Fibroblast of skin of left biceps (primary cell): ENCODE results near the gene APBA2.

Source experiments
- DNase-seq, 2 experiments: peaks; one replicate each; pipeline ENCODE4 v3.0.0-alpha.2; 2013; ENCODE audit warnings: low read depth in 2 of 2

APBA2 gene

DNA sequence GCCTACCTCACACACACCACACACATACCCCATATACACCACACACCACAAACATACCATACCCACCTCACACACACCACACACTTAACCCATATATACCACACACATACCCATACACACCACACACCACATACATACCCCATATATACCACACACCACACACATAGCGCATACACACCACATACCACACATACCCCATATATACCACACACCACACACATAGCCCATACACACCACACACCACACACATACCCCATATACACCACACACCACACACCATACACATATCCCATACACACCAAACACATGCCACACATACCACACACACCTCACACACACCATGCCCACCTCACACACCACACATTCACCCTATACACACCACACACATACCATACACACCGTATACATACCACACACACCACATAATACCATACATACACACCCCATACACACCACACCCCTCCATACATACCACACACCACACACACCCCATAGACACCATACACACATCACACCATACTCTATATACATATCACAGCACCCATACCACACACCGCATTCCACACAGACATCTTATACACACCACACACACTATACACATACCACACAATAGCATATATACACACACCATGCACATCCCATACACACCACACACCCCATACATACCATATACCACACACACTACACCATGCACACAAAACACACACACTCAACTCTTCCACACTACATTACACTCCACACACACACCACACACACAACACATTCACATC lies 29.5 kb downstream of the APBA2 start:
- no peak for DNase-seq

DNA sequence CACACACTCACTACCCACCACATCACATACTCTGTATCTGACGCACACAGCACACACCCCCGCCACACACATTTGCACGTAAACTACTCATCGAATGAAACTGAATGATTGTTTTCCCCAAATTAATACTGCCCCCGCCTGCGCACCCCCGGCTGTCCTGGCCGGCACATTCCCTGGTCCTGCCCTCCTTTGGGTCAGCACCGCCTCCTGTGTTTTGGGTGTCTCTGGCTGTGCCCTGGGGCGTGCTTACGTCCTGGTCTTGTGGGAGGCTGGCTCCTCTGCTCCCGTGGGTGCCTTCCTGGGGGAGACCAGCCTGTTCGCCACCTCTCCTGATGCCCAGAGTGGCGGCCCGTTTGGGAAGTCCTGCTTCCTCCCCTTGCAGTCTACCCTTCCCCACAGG lies 30.2 kb downstream of the APBA2 start:
- DNase-seq: no peak

- DNase-seq: no peak
These were observed 32.0 kb downstream of the APBA2 start for GRCh38 chr15:28917791-28918140.

- DNase-seq: no peak
These were observed 32.6 kb downstream of the APBA2 start for GRCh38 chr15:28918141-28918983.

DNA sequence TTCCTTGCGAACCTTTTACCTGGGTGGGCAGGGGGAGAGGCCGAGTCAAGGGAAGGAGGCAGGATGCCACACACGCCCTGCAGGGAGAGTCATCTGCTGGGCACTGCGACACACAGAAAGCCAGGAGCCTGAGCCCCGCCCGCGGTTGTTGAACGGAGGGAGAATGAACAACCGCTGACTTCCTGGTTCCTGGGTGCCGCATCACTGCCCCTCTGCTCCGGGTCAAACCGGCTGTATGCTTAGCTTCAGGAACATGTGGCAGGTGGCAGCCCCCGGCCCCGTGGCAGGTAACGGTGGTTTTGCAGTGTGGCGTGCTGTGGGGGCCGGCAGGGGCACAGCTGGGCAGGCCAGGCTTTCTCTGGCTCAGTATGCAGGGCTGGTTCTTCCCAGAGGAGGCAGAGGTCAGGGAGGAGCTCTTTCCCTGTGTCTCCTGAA lies 33.4 kb downstream of the APBA2 start:
- DNase-seq: no peak

- no peak for DNase-seq
These were observed 34.2 kb downstream of the APBA2 start for GRCh38 chr15:28919679-28920655.

DNA sequence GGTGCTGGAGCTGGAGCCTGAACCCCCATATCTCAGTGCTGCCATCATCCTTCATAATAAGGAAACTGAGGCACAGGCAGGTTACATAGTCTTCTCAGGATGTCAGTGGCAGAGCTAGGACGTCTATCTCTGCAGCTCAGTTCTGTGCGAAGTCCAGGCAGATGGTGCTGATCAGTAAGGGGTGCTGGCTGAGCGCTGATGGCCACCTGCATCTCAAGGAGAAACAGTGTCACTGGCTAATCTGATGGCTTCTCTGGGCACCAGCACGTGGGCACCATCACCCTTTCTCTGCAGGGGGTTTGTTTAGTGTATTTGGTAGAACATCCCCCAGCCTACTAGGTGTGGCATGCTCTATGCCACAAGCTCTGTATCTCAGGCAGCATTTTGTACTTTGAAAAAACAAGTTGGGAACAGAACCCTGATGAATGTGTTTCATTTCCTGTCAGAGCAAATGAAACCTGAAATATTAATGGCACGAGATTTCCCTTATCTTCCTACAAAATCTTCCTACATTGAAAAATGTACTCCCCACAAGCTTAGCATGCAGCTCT lies 35.1 kb downstream of the APBA2 start:
- DNase-seq: no peak

GRCh38 chr15:28921336-28921735 lies 35.6 kb downstream of the APBA2 start:
- DNase-seq: no peak

DNA sequence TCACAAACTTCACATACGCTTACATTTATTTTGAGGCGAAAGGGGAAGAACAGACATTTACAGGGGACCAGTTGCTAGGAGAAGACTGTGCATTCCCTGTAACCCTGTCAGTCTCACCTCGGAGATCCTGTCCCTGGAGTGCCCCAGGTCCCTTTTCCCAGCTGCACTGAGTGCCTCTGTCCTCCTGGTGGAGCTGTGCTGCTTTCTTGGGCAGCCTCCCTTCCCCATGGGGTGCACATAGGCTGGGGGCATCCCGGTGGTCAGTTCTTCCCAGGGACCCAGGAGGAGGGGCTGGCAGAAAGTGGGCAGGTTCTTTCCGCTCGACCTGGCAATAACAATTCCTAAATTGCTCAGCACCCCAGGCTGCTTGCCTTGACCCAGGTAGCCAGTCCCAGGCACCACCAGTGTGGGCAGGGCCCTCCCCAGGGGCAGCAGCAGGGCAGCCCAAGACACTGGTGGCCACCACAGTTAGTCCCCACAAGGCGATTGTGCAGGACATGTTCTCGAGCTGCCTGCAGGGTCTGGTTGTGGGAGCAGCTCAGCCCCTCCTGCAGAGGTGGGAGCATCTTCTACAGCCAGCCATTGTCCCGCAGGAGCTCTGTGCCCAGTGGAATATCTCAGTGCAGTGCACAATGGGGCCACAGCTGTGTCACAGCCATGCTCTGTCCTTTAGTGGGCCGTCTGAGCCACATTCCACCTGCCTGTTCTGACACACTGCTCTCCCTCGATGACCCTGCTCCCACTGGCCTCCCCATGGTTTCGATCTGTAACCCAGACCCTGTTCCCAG lies 36.3 kb downstream of the APBA2 start:
- no peak for DNase-seq

DNA sequence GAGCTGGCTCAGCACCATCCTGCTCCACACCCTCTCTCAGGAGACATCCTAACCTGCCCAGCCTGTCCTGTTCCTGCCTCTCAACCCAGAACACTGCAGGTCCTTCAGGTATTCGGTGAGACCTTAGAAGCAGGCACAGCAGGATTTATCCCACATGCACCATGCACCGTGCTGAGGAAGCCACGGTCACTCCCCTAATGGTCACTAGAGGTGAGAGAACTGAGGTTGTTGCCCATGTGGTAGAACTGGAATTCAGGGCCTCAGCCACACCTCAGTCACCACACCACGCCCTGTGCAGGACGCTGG lies 36.9 kb downstream of the APBA2 start:
- DNase-seq: no peak

DNA sequence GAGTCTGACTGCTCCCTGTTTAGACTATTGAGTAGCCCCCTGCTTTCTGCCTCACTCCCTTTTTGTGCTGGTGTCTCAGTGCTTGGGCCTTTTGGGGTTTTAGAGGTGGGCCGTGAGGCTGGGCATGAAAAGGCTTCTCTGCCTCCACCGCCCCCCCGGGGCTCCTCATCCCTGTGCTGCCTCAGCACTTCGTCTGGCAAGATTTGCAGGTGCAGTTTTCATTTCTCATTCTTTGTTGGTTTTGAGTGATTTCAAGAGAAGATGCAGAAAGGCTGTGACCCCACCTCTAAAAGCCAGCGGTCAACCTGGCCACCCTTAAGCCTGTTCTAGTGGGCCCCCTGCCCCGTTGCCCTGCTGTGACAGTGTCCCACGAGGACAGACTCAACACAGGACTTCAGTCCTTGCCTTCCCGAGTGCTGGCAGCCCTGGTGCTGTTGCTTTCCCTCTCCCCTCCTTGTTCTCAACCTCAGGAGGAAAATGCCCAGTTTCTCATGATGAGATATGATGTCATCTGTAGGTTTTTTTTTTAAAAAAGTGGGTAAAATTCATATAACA lies 38.0 kb downstream of the APBA2 start:
- no peak for DNase-seq

- no peak for DNase-seq
These were observed 41.3 kb downstream of the APBA2 start for GRCh38 chr15:28927043-28927442.

- DNase-seq: no peak
These were observed 43.4 kb downstream of the APBA2 start for GRCh38 chr15:28929200-28929599.

DNA sequence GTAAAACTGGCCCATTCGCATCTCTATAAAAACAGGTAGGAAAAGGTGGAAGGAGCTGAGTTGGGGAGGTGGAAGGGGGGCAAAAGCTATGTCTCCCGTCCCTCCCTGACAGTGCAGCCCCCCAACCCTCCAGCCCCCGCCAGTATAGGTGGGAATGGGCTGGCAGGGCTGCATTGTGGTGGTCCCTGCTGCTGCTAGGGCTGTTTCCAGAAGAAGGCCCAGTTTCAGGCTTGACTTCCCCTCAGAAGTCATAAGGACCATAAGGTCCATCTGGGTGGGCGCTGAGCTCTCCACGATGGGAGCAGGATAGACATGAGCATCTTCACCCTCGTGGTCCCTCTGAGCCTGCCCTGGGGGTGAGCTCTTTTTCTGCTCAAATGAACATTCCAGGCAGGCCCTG lies 44.2 kb downstream of the APBA2 start:
- DNase-seq: no peak

DNA sequence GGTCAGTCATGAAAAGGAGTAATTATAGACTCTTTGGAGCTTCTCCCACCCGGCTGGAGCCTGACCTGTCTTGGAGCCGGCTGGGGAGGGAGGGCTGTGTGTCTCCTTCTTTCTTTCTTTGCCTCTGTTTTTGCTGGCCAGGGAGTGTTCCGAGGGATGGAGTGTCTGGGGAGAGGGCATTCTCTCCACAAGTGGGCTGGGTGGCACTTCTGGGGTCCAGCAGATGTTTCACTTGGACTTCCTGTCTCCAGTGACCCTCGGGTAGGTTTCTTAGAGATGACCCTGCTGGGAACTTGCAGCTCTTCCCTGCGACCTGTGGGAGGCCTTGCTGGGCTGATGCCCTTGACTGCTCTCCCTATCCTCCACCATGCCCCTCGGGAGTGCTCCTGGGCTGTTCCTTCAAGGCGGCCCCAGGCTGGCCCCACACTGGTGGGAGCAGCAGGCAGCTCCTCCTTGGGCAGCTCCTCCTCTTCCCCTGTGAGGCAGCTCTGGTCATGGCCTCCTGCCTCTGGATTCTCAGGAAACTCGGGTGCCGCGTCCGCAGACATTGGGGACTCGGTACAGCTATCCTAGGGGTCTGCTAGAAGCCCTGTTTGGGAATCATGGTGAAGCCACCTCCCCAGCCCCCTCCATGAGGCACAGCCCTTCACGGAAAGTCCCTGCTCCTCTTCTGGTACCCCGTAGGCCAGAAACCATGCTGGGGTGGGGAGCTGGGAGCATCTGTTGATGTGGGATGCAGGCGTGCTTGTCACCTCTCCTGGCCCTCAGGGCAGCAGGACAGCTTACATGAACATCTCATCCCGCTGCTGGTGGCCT lies 44.9 kb downstream of the APBA2 start:
- DNase-seq: no peak

DNA sequence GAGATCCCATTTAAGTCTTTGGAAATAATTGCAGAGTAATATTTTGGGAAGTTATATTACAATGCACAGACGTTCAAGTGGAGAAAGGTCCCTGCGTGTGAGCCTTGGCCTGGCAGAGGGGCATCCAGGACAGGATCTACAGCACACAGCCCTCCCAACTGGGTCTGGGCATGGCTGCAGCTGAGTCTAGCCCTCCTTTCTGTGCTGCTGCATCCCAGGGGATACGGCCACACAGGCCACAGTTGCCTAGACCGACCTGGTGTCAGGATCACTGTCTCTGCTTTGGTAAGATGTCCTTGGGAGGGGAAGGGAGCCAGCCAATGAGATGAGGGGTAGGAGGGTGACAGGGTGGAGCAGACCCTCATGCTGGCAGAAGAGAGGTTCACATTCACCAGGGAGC lies 46.1 kb downstream of the APBA2 start:
- no peak for DNase-seq

- DNase-seq: no peak
These were observed 46.6 kb downstream of the APBA2 start for GRCh38 chr15:28932361-28932760.

GRCh38 chr15:28933710-28934445 lies 48.1 kb downstream of the APBA2 start:
- no peak for DNase-seq

DNA sequence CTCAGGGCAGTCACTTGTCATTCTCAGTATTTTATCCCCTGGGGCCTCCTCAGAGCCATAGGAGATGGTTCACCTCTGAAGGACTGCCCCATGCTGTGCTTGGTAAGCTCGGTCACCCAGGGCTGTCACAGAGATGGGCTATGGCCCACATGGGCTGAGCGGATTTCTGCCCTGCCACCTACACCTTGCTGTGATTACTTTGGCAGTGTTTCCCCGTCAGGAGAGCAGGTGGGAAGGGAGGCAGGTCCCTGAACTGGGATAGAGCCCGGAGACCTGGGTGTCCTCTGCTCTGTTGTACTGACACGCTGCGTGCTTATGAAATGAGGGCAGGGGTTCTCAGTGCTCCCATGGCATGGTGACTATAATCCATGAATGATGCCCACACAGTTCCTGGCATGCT lies 48.9 kb downstream of the APBA2 start:
- DNase-seq: no peak
